Activated CD4-positive, CD25-positive, alpha-beta regulatory T cell treated with anti-CD3 and anti-CD28 coated beads, Interleukin-2, amount 50 U/mL, for 16 hours (primary cell): ENCODE data around the gene MAPT.
A peak's percentile ranks its signal among the peaks of the same experiment; 100 is the strongest.

Experiments
- DNase-seq: peaks from one replicate; pipeline ENCODE4 v3.0.0-alpha.2; 2020; ENCODE audit warnings: low read depth, low spot score

MAPT gene

DNA sequence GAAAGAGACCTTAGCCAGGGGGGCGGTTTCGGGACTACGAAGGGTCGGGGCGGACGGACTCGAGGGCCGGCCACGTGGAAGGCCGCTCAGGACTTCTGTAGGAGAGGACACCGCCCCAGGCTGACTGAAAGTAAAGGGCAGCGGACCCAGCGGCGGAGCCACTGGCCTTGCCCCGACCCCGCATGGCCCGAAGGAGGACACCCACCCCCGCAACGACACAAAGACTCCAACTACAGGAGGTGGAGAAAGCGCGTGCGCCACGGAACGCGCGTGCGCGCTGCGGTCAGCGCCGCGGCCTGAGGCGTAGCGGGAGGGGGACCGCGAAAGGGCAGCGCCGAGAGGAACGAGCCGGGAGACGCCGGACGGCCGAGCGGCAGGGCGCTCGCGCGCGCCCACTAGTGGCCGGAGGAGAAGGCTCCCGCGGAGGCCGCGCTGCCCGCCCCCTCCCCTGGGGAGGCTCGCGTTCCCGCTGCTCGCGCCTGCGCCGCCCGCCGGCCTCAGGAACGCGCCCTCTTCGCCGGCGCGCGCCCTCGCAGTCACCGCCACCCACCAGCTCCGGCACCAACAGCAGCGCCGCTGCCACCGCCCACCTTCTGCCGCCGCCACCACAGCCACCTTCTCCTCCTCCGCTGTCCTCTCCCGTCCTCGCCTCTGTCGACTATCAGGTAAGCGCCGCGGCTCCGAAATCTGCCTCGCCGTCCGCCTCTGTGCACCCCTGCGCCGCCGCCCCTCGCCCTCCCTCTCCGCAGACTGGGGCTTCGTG is at the start of gene MAPT:
Gene MAPT, plus strand, starts transcription at position 533 of the 763 bp plus-strand sequence. CDS start 67,784 bp downstream, outside the sequence.
- DNase-seq: peak; percentile 50

DNA sequence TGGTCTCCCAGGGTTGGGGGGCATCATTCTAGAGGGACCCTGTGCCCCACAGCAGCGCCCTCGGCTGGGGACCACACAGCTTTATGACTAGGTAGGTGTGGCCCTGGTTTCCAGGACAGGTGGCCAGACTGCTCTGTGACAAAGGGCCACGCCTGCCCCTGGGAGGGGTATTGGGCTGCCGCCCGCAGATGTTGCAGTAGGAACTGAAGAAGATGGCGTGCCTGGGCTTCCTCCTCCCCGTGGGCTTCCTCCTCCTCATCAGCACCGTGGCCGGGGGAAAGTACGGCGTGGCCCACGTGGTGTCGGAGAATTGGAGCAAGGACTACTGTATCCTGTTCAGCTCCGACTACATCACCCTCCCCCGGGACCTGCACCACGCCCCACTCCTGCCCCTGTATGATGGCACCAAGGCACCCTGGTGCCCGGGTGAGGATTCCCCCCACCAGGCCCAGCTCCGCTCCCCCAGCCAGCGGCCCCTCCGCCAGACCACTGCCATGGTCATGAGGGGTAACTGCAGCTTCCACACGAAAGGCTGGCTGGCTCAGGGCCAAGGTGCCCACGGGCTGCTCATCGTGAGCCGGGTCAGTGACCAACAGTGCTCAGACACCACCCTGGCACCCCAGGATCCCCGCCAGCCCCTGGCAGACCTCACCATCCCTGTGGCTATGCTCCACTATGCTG is 49.5 kb upstream of the MAPT start, which contains the start of gene SPPL2C:
Gene SPPL2C, plus strand, starts transcription at position 187 of the 681 bp plus-strand sequence. Its CDS starts 26 bp downstream, at position 213.
- no peak for DNase-seq

DNA sequence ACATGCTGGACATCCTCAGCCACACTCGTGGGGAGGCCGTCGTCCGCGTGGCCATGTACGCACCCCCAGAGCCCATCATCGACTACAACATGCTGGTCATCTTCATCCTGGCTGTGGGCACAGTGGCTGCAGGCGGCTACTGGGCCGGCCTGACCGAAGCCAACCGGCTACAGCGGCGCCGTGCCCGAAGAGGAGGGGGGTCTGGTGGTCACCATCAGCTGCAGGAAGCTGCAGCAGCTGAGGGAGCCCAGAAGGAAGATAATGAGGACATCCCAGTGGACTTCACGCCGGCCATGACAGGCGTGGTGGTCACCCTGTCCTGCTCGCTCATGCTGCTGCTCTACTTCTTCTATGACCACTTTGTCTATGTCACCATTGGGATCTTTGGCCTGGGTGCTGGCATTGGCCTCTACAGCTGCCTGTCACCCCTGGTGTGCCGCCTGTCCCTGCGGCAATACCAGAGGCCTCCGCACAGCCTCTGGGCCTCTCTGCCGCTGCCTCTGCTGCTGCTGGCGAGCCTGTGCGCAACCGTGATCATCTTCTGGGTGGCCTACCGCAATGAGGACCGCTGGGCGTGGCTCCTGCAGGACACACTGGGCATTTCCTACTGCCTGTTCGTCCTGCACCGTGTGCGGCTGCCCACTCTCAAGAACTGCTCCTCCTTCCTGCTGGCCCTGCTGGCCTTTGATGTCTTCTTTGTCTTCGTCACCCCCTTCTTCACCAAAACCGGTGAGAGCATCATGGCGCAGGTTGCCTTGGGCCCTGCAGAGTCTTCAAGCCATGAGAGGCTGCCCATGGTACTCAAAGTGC is 48.8 kb upstream of the MAPT start:
- DNase-seq: no peak

DNA sequence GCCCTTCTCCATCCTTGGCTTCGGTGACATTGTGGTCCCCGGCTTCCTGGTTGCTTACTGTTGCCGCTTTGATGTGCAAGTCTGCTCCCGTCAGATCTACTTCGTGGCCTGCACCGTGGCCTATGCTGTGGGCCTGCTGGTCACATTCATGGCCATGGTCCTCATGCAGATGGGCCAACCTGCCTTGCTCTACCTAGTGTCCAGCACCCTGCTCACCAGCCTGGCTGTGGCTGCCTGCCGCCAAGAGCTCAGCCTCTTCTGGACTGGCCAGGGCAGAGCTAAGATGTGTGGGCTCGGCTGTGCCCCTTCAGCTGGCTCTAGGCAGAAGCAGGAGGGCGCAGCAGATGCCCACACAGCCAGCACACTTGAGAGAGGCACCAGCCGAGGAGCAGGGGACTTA is 48.1 kb upstream of the MAPT start:
- DNase-seq: no peak

DNA sequence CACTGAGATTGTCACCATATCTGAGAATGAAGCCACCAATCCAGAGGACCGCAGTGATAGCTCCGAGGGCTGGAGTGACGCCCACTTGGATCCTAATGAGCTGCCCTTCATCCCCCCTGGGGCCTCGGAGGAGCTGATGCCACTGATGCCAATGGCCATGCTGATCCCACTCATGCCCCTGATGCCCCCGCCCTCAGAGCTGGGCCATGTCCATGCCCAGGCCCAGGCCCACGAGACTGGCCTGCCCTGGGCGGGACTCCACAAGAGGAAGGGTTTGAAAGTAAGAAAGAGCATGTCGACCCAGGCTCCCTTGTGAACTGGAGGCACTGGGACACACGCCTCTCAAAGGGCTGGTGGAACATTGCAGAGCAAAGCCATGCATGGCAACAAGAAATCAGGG is 47.7 kb upstream of the MAPT start:
- no peak for DNase-seq

DNA sequence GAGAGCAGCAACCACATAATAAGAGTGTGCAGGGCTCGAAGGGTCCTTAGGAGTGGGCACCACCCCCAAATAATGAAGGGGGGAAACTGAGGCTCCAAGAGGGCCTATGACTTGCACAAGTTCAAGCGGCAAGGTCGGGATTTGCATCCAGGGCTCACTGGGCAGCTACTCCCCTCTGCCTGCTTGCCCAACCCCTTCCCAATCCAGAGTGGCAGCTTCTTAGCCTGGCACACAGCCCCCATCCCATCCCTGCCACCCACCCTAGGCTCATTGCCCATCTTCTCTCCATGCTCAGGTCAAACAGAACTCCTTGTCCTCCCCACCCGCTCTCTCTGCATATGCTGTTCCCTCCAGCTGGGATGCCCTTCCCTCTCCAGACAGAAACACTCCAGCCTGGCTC is 47.3 kb upstream of the MAPT start:
- DNase-seq: no peak

DNA sequence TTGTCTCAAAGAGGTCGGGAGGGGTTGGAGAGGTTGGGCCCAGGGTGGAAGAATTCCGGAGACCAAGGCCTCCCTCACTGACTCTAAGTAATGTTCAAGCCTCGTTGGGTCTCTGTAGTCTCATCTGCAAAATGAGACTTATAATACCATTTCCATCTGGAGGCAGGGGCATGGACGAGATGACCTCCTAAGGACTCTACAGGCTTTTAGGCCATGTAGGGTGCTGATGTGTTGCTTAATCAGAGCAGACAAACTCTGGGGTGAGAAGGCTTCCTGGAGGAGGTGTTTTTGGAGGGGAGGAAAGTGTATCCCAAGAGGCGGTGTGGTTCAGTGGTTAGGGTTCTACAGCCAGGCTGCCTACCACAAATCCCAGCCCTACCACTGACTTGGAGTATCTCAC is 46.6 kb upstream of the MAPT start:
- DNase-seq: no peak

DNA sequence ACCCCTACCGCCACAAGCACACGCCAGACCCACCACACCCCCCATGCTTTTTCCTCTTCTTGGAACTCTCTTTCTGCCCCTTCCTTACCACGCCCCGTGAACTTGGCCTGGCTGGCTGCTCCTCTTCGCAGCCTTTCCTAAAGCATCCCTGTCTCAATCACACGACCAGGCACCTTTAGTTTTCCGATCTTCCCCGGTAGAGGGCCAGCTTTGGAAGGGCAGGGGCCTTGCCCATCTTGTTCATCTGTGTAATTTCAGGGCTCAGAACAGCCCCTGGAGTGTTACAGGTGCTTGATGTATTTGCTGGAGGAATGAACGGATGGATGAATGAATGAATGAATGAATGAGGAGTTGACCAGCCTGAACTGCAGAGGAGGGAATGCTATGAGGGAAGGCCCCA is 45.9 kb upstream of the MAPT start:
- DNase-seq: no peak

DNA sequence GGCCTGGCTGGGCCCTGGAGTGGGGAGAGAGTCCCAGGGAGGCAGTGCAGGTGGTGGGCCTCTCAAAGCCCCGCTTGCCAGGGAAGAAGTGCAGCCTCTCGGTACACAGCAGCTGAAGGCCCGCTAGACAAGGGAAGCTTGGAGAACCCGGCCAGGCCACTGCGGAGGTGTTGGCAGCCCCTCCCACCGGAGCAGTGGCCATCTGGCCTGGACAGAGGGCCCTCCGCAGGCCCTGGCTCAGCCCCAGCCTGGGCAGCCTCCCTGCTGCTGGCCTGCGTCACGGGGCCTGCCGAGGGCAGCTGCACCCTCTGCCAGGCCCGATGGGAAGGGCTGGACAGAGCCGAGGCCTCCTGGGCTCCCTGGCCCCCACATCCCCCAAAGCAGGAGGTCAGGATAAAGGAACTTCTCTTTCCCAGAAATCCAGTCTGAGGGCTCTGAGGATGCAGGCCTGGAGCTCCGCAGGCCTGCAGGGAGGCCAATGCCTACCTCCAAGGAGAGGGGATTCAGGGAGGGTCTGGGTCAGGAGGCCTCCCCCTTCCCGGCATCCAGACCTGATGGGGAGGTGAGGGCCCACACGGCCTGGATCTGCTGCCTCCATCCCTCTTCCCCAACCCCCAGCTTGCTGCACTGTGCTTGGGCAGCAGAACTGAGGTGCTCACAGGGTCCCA is 45.4 kb upstream of the MAPT start:
- DNase-seq: no peak

DNA sequence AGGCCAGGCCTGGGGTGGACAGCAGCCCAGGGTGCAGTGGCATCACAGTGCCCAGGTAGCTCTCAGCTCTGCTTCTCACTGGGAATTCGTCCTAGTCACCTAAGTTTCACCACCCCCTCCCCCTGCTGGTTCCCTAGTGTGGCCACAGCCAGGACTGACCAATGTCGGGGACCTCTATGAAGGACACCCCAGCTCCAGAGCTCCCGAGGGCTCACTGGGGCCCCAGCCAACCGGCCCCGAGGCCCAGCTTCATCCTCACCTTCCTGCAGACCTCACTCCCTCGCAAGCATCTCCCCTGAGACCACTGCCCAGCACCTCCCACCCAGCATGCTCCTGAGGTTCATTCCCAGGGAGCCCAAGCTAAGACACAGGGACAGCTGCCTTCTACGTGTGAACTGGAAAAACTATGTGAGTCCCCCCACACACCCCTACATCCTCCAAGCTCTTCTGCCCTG is 44.8 kb upstream of the MAPT start:
- no peak for DNase-seq

DNA sequence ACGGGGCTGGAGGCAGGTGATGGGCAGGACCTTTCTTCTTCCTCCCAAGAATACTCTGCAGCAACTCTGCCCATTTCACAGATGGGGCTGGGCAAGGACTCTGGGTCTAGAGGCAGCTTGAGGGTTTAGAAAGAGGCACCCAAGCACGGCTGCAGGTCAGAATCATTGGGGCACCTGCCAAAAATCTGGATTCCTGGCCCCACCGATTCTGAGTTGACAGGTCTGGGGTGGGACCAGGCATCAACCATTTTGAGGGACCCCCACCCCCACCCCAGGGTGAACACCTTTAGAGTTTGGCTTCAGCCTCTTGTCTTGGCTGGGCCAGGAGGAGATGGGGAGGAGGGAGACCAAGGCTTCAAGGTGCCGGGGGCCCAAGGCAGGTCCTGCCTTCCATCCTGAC is 44.3 kb upstream of the MAPT start:
- DNase-seq: no peak

DNA sequence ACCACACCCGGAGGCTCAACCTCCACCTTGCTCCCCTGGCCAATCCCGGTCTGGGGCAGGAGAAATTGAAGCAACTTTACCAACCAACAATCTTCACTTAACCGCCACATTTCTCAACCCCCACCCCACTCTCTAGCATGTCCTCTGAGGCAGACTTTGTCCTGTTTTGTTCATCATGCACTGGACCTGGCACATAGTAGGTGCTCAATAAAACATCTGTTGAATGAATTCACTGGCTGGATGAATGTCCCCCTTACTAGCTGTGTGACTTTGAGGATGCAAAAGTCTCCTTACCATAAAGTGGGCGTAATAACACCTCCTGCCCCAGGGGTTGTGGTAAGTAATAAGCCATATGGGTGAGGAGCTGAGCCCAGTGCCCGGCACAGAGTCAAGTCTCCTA is 43.9 kb upstream of the MAPT start:
- DNase-seq: no peak

DNA sequence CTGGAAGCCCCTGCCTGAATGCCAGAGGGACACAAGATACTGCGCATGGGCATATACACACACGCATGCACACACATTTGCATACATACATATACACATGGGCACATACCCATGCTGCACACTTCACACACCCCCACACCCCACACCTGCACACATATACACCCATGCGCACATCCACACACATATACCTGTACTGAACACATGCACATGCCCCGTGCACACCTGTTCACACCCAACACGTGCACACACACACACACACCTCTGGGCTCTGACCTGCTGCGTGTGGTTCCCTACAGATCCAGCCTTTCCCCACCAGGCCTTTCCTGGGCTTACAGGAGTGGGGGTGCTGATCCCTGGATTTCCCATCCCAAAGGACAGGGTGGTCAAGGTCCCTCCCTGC is 43.3 kb upstream of the MAPT start:
- DNase-seq: no peak

DNA sequence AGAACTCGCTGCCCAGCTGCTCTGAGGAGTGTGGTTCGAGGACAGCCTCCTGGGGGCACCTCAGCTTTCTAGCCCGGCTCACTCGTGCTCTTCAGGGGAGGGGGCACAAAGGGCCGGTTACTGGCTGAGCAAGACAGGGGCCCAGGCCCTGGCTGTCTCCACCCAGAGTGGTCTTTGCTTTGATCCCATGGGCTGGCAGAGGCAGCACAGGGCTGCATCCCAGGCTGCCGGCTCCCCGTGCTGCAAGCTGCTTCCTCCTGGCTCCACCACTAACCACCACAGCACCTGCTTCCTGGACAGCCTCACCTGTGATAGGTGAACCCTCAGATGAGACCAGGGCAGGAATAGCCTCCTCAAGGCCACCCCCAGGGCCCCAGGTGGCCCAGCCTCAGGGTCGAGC is 42.9 kb upstream of the MAPT start:
- no peak for DNase-seq

DNA sequence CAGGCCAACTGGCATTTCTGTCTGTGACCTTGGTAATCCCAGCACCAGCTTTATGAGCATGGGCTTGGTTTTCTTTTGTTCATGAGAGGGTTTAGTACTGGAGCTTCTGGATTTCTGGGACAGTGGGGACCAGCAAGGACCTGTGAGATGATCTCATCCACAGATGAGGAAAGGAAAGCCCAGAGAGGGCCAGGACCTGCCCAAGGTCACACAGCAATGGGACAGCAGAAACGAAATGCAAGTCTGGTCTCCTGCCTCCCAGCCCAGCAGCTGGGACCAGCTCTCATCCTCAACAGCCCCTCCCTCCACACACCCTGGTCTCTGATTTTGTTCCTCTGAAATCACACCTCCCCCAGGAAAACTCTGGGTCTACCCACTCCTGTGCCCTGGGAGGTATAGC is 42.5 kb upstream of the MAPT start:
- DNase-seq: no peak

DNA sequence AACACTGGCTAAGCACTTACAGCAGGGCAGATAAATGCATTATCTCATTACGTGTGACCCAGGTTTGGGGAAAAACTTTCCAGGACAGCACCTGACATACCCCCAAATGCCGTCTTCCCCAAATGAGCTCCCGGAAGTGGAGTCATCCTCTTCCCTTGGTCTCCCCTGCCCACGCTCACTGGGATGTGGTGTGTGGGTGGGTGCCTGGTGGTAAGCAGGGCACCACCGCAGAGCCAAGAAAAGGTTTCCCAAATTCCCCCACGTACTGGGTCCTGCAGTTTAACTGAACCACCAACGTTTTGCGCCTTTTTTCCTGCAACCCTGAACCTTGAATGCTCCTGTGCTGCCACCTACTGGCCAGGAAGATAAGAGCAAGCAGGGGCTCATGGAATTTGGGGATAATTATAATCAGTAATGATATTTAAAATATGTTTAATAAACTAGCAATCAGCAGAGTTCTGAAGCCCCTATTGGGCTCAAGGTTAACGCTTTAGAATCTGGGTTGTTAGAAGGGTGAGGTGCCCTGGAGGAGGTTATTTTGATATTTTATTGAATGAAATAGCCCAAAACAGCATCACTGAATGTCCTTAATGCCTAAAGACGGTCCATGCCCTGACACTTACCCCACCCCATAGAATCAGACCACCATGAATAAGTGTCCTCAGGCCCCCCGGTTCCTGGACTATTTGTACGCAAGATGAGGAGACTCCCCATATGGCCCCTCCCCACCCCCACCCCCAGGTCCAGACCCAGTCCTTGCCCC is 41.6 kb upstream of the MAPT start:
- DNase-seq: peak; percentile 30

DNA sequence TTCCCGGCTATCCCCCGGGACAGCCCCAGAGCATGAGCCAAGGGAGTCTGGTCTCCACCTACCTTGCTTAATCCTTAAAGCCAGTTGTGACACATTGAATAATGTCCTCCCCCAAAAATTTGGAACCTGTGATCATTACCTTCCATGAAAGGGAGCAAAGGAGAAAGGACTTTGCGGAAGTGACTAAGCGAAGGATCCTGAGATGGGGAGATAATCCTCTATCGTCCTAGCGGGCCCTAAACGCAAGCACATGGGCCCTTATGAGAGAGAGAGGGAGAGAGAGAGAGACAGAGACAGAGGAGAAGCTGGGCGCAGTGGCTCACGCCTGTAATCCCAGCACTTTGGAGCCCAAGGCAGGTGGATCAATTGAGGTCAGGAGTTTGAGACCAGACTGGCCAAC is 40.1 kb upstream of the MAPT start:
- DNase-seq: no peak

DNA sequence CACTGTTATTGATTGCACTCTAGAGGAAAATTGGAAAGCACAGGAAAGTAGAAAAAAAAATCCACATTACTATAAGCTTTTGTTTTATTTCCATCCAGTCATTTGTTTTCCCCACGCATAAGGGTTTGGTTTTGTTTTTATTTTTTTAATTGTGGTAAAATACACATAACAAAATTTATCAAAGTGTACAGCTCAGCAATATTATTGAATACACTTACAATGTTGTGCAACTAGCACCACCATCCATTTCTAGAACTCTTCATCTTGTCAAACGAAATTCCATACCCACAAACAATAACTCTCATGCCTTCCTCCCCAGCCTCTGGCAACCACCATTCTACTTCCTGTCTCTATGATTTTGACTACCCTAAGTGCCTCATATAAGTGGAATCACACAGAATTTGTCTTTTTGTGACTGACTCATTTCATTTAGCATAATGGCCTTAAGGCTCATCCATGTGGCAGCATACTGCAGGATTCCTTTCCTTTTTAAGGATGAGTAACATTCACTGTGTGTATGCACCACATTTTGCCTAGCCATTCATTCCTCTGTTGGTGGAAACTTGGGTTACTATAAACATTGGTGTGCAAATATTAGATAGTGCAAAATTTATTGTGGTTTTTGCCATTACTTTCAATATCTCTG is 38.5 kb upstream of the MAPT start:
- DNase-seq: no peak

DNA sequence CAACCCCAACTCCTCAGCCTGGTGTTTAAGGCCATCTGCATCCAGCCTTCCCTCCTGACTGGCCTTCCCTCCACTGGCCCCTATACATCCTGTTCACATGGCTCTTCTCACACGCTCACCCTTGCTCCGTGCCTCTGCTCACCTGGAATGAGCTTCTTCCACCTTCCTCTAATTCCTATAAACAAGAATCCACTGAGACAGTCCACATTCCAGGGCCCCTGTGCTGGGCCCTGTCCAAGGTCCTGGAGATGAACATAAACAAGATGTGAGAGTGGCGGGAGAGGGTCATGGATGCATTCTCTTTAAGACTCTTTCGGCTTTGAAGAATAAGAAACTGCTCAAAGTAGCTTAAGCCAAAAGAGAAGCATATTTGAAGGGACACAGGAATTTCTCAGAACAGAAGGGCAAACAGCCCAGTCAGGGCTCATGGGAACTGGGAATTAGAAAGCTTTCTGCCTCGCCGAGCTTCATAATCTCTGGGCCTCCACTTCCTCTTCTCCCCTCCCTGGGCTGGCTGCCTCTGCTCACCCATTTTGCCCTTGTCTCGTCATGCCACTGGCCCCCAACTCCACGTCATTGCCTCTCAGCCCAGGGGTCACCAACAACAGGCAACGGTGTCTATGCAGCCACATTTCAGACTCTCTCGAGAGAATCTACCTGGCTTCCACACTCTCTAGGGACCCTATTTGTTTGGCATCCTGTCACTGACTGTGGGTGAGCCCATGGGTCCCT is 36.2 kb upstream of the MAPT start:
- DNase-seq: no peak

DNA sequence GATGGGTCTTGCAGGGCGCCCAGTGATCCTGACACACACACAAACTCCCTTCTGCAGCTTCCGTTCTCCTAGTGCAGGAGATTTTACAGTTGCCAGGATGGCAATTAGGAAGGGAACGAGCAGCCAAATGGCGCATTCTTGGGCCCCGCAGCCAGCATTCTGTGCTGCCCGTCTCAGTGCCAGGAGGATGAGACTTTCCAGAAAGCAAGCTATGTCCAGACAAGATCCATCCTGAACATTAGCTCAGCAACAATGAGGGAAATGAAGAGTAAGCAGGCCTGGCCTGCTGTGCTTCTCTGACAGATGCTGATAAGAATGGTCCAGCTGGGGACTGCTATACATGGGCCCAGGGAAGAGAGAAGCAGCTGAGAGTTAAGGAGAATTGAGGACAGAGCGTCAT is 33.2 kb upstream of the MAPT start:
- no peak for DNase-seq
